ENCODE measurements around the gene SOWAHC. TPM values are rescaled to one million over a fixed set of nuclear protein-coding genes. Genes with fewer than 3 reads are reported as not detected.

The SOWAHC gene
- total and polyA plus RNA-seq, 2 of the 13 experiments (the other 11 are each of a cell fraction or from before 2014, with no cell fraction given) = 21.2 to 22.5 TPM

GRCh38 chr2:109660046-109660860 lies 46.1 kb downstream of the SOWAHC start (continued):
- TF ChIP-seq MZF1 (CRISPR knock-in tag; IDR thresholded peaks at IDR 0.05; ENCODE audit: borderline replicate concordance) (no peak), ZNF713 (CRISPR knock-in tag; IDR thresholded peaks at IDR 0.05) (no peak), RBAK (CRISPR knock-in tag; IDR thresholded peaks at IDR 0.05) (no peak)

GRCh38 chr2:109662889-109663288 lies 48.7 kb downstream of the SOWAHC start:
- H3K36me3 ChIP-seq (replicated peaks in 1 of 2; ENCODE audit: control insufficient read depth in 1 of 2, insufficient read depth in 2 of 2, low read length in 2 of 2) = no peaks in the 10 kb centered on the region
- in situ Hi-C loops (cut with HindIII; ENCODE audit: extremely low pct_ligation_motif_present, low pct_unique_long_range_greater_than_20kb) (loop anchor here (5.0 kb wide), 2 partner anchors 46 to 49 kb away; no protein-coding TSS in a partner anchor), intact Hi-C loops (cut with micrococcal nuclease; ENCODE audit: unreplicated experiment) (loop anchor here (1.0 to 2.0 kb wide), 3 partner anchors 18 to 117 kb away; partner anchors contain the start of gene SEPTIN10)
- no peaks in the 10 kb centered on the region for H3K79me2 ChIP-seq (ENCODE audit: insufficient read depth, low read length)
- no peaks in the 10 kb centered on the region for H4K20me1 ChIP-seq (ENCODE audit: insufficient read depth, low read length)
- no peaks in the 10 kb centered on the region for H3K27me3 ChIP-seq (ENCODE audit: control insufficient read depth in 1 of 2, insufficient read depth in 2 of 2, low read length in 2 of 2)
- no peak overlapping the region for H3K9ac ChIP-seq (ENCODE audit: insufficient read depth, low read depth, low read length)
- no TSS peak for BruUV-seq (replicated peaks)
- ChIA-PET POLR2A (interaction anchor here (0.7 to 1.9 kb wide), 5 partner anchors 12 to 48 kb away, joined by 3 to 11 read pairs (median 6); no protein-coding TSS in a partner anchor), CTCF (ENCODE audit: low intra/inter-chr PET ratio, low total read pairs) (interaction anchor here (1.1 to 1.7 kb wide), 2 partner anchors 46 to 116 kb away, joined by 4 to 9 read pairs; no protein-coding TSS in a partner anchor)
- H3K9me3 ChIP-seq (ENCODE audit: low read length) = no peaks in the 10 kb centered on the region
- H3K4me3 ChIP-seq (replicated peaks in 1 of 3; ENCODE audit: insufficient read depth in 1 of 3, low read depth in 2 of 3, low read length in 3 of 3) = no peak overlapping the region
- no peak overlapping the region for H2AFZ ChIP-seq (ENCODE audit: low read length)
- peak; percentile 46 for ATAC-seq
- FAIRE-seq = peak; percentile 57
- H3K4me2 ChIP-seq (ENCODE audit: low read depth, low read length) = no peak overlapping the region
- peak; percentile 58 for DNase-seq (ENCODE audit: low spot score)
- H3K4me1 ChIP-seq (ENCODE audit: insufficient read depth, low read length) = peaks cover 52% of the 10 kb centered on the region
- no peak overlapping the region for H3K27ac ChIP-seq (ENCODE audit: extremely low read length, insufficient read depth, low read length)
- TF ChIP-seq SAP130 (CRISPR knock-in tag; IDR thresholded peaks at IDR 0.05; ENCODE audit: low read depth) = peak; percentile 20; the same call in 1 of the 2 replicates
- 0 out of 2 replicates have a peak, but pooled peaks have one; percentile 22 for TF ChIP-seq MED1 (CRISPR knock-in tag; IDR thresholded peaks at IDR 0.05)
- 0 out of 2 replicates have a peak, but pooled peaks have one; percentile 36 for TF ChIP-seq ZNF44 (CRISPR knock-in tag; IDR thresholded peaks at IDR 0.05)
- TF ChIP-seq TEAD3 (CRISPR knock-in tag; optimal IDR thresholded peaks at IDR 0.05; ENCODE audit: borderline replicate concordance) = peak; percentile 13
- no peak for TF ChIP-seq ZNF225 (CRISPR knock-in tag; IDR thresholded peaks at IDR 0.05)
- no peak for TF ChIP-seq ZNF816 (CRISPR knock-in tag; IDR thresholded peaks at IDR 0.05; ENCODE audit: borderline replicate concordance)
- TF ChIP-seq ZNF274 (CRISPR knock-in tag; IDR thresholded peaks at IDR 0.05) = no peak
- no peak for TF ChIP-seq MTF2 (CRISPR knock-in tag; IDR thresholded peaks at IDR 0.05; ENCODE audit: borderline replicate concordance)
- TF ChIP-seq CTCF (CRISPR knock-in tag; IDR thresholded peaks at IDR 0.05) = peak; percentile 61
- no peak for TF ChIP-seq ZNF382 (CRISPR knock-in tag; IDR thresholded peaks at IDR 0.05; ENCODE audit: borderline replicate concordance)
- no peak for TF ChIP-seq HNRNPUL1 (IDR thresholded peaks at IDR 0.05; ENCODE audit: low read depth, low read length)
- peak; percentile 74 for TF ChIP-seq STAG1 (CRISPR knock-in tag; IDR thresholded peaks at IDR 0.05)
- TF ChIP-seq SP4 (CRISPR knock-in tag; IDR thresholded peaks at IDR 0.05) = no peak
- no peak for TF ChIP-seq ZSCAN21 (CRISPR knock-in tag; IDR thresholded peaks at IDR 0.05; ENCODE audit: borderline replicate concordance)
- TF ChIP-seq SOX5 (CRISPR knock-in tag; IDR thresholded peaks at IDR 0.05; ENCODE audit: borderline replicate concordance) = peak; percentile 34; the same call in 1 of the 2 replicates
- peak; percentile 73; the same call in 1 of the 2 replicates for TF ChIP-seq SMC3 (IDR thresholded peaks at IDR 0.05; ENCODE audit: low read length)
- TF ChIP-seq ZNF605 (CRISPR knock-in tag; IDR thresholded peaks at IDR 0.05) = no peak
- no peak for TF ChIP-seq ZNF644 (CRISPR knock-in tag; IDR thresholded peaks at IDR 0.05; ENCODE audit: low read depth)
- 0 out of 2 replicates have a peak, but pooled peaks have one; percentile 21 for TF ChIP-seq HDAC2 (CRISPR knock-in tag; IDR thresholded peaks at IDR 0.05)
